Heart left ventricle (tissue), 16 donors: ENCODE results near the gene THBS4. TPM values are rescaled to one million over a fixed set of nuclear protein-coding genes. Genes with fewer than 3 reads are reported as not detected.

Experiments
- ATAC-seq, 4 donors: fragments of 200-7000 bp; cut with Tn5 transposase; one replicate each; pipeline ENCODE4 v1.9.1; 2020 to 2022; ENCODE audit warnings: moderate library complexity in 4 of 4, mild to moderate bottlenecking in 3 of 4, moderate number of reproducible peaks in 1 of 4
- DNase-seq, 5 donors: peaks; one replicate each; pipeline ENCODE4 v3.0.0-alpha.2; 2020
- H3K27ac ChIP-seq, 12 donors: fragments of 200-600 bp; sonication (generic) in 4 of 12; one replicate each; pipeline versions ENCODE4 v1.5.0 to v1.8.0; 2016 to 2022; ENCODE audit warnings: mild to moderate bottlenecking in 2 of 12
- H3K27me3 ChIP-seq, 9 donors: fragments of 200-600 bp; sonication (generic) in 2 of 9; one replicate each; pipeline versions ENCODE4 v1.5.1 to v1.8.0; 2016 to 2022; ENCODE audit warnings: mild to moderate bottlenecking in 3 of 9
- H3K36me3 ChIP-seq, 9 donors: fragments of 200-600 bp; sonication (generic) in 2 of 9; one replicate each; pipeline versions ENCODE4 v1.5.0 to v1.8.0; 2018 to 2022; ENCODE audit warnings: mild to moderate bottlenecking in 2 of 9
- H3K4me1 ChIP-seq, 12 donors: fragments of 200-600 bp; sonication (generic) in 4 of 12; one replicate each; pipeline versions ENCODE4 v1.5.0 to v1.8.0; 2016 to 2022; ENCODE audit warnings: mild to moderate bottlenecking in 3 of 12
- H3K4me3 ChIP-seq, 12 donors: fragments of 200-600 bp; sonication (generic) in 4 of 12; one replicate each; pipeline versions ENCODE4 v1.5.0 to v1.8.0; 2017 to 2022; ENCODE audit warnings: mild to moderate bottlenecking in 9 of 12, moderate library complexity in 4 of 12
- H3K9me3 ChIP-seq, 12 donors: fragments of 200-600 bp; sonication (generic) in 4 of 12; one replicate each; pipeline versions ENCODE4 v1.5.0 to v1.8.0; 2016 to 2022; ENCODE audit warnings: mild to moderate bottlenecking in 1 of 12
- POLR2A ChIP-seq, 2 donors: fragments of 450-650 bp; IDR thresholded peaks; one replicate each; pipeline ENCODE4 v1.6.1; 2017; ENCODE audit warnings: antibody characterized with exemption in 2 of 2, mild to moderate bottlenecking in 2 of 2, moderate library complexity in 2 of 2
- WGBS, 4 donors: extraction: QIAGEN DNeasy Blood & Tissue Kit in 2 of 4; methylation state at CpG; one replicate each; pipeline versions ENCODE4 v1.1.5 to v1.1.7; 2013 to 2018; 5-methylcytosine and 5-hydroxymethylcytosine counted together
- intact Hi-C, 10 donors: fragments of 100-400 bp; cut with DNase I; formaldehyde crosslinking; loops; one replicate each; pipeline versions ENCODE4 v1.11.1 to v1.14.2; 2022
- long read RNA-seq, 3 donors: library from polyadenylated mRNA; unstranded; transcript quantifications; one replicate each; pipeline ENCODE4 v2.0.0, GENCODE V29; 2020 to 2021
- polyA plus RNA-seq, 2 donors: library from polyadenylated mRNA; stranded (reverse); fragments of 200-250 nt; gene quantifications; one replicate each; pipeline ENCODE4 v1.2.3, GENCODE V29; 2013
- total RNA-seq, 9 donors: library from RNA; depleted of rRNA in 2 of 9; stranded (reverse); fragments of >200 nt in 2 of 9; fragmentation: NEBNext Ultra II Directional in 3 of 9; extraction: Animal tissue kit (Norgen Biotek cat#: 25700) in 3 of 9; gene quantifications; one replicate each; pipeline versions ENCODE4 v1.1.0 to v1.2.4, GENCODE V29; 2016 to 2023
- TF ChIP-seq, protein P1 (sequence below), 12 donors: fragments of 200-600 bp; sonication (generic) in 4 of 12; IDR thresholded peaks; one replicate each; pipeline versions ENCODE4 v1.5.0 to v1.8.0; 2018 to 2022; ENCODE audit warnings: antibody characterized with exemption in 12 of 12, mild to moderate bottlenecking in 5 of 12
- donor health status: ischemic (EF 13 %, LVEDD 7.1; RV severe dilation, severe dysfunction).
- donor health status: healthy with polysubstance abuse.
- donor health status: DM: no; HTN: yes; CAD: no.
- donor health status: DM: no; HTN: no; CAD: no.
- donor health status: ischemic (EF 25% LVEDD 6.9; RV normal size, moderate dysfunction).
- donor health status: ischemic (EF 25% LVEDD 5.7; RV mildly dilated, moderate dysfunction).
- donor health status: healthy.
- donor health status: DM: yes; HTN: yes; CAD: no.
- donor health status: ischemic (EF 35%, LVEDD 5.7; RV mildly dilated, moderate dysfunction).
- donor health status: nonischemic (EF 11% LVEDD 7.7; RV severe dilation, severe dysfunction).
- donor health status: DM: yes; HTN: yes; CAD: no.
- donor health status: PGD.
- donor health status: ischemic (EF 29% LVEDD 5.4; RV normal size, mild dysfunction).
- donor health status: nonischemic (EF 23%, LVEDD 6.1; RV moderate dilation, normal function).

THBS4 gene
- total RNA-seq (100 to 1,000 TPM in 4 of 9 donors, 10 to 100 TPM in 5; 46.1 to 266 (median 79.9) TPM), polyA plus RNA-seq (10 to 100 TPM; 38.6 to 46.2 TPM)
- long read RNA-seq, donor 1, transcript THBS4-201 (22 exons, 3,222 nt): major isoform, 138 of 200 reads
- long read RNA-seq, donor 1, partial matches to known transcripts: 49 of 200 reads
- long read RNA-seq, donor 1, other reads (novel, unspliced or antisense): 13 of 200 reads
- long read RNA-seq, donor 2, transcript THBS4-201 (22 exons, 3,222 nt): major isoform, 7 of 49 reads
- long read RNA-seq, donor 2, partial matches to known transcripts: 33 of 49 reads
- long read RNA-seq, donor 2, other reads (novel, unspliced or antisense): 9 of 49 reads
- long read RNA-seq, donor 3, transcript THBS4-201 (22 exons, 3,222 nt): major isoform, 103 of 152 reads
- long read RNA-seq, donor 3, partial matches to known transcripts: 31 of 152 reads
- long read RNA-seq, donor 3, other reads (novel, unspliced or antisense): 18 of 152 reads

DNA sequence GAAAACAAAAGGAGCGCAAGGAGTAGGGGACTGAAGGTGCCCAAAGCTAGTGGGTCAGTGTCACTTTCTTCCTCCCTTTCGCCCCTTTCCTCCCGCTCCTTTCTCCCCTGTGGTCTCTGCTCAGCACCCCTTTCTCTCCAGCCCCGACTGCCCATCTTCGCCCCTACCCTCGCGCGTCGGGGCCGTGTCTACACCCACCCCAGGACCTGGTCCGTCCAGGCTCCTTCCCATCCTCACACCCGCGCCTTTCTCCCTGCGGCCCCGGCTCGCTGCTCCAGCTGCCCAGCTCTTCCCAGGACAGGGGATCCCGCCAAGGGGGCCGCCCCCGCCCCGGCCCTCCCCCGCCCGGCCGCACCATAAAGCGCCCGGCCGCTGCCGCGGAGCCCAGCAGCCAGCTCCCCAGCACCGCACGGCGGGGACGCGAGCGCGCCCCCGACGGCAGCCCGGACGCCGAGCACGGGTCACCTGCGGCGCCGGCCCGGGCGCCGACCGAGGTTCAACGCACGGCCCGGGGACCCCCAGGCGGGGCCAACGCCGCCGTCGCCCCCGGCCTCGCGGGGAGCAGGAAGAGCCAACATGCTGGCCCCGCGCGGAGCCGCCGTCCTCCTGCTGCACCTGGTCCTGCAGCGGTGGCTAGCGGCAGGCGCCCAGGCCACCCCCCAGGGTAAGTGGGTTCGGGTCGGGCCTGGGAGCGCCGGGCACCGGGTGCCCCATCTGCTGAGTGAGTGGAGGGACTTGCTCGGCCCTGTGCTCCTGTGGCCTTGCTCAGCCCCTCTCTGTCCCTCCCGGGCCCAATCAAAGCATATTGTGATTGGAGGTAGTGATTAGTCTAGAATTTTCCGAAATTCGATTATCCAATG is at the start of gene THBS4:
Gene THBS4, plus strand, starts transcription at position 387 of the 860 bp plus-strand sequence. Its CDS starts 190 bp downstream, at position 577.
- WGBS, 4 donors: 5 to 15% (median 7%) methylated on average over 26 to 76 of the region's 76 CpGs
- H3K27ac ChIP-seq: peak within 1 kb of the TSS in 11 of 12 donors; percentile 20 to 84 (median 52)
- H3K4me3 ChIP-seq: peak within 1 kb of the TSS in 11 of 12 donors; percentile 28 to 65 (median 59)
- no peaks in the 10 kb centered on the region for H3K36me3 ChIP-seq
- ATAC-seq (peak in 3 of 4 donors; percentile 54 to 81 (median 78)), DNase-seq (peak in 4 of 5 donors; percentile 32 to 64 (median 36))
- intact Hi-C loops: no loop called here
- H3K27me3 ChIP-seq: peaks cover 0 to 46% (median 20%) of the 10 kb centered on the region in 9 donors
- H3K9me3 ChIP-seq: no peaks in the 10 kb centered on the region
- peaks cover 0 to 12% (median 0%) of the 10 kb centered on the region in 12 donors for H3K4me1 ChIP-seq
- TF ChIP-seq, protein P1, sequence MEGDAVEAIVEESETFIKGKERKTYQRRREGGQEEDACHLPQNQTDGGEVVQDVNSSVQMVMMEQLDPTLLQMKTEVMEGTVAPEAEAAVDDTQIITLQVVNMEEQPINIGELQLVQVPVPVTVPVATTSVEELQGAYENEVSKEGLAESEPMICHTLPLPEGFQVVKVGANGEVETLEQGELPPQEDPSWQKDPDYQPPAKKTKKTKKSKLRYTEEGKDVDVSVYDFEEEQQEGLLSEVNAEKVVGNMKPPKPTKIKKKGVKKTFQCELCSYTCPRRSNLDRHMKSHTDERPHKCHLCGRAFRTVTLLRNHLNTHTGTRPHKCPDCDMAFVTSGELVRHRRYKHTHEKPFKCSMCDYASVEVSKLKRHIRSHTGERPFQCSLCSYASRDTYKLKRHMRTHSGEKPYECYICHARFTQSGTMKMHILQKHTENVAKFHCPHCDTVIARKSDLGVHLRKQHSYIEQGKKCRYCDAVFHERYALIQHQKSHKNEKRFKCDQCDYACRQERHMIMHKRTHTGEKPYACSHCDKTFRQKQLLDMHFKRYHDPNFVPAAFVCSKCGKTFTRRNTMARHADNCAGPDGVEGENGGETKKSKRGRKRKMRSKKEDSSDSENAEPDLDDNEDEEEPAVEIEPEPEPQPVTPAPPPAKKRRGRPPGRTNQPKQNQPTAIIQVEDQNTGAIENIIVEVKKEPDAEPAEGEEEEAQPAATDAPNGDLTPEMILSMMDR (IDR thresholded peaks at IDR 0.05): no peak
- TF ChIP-seq POLR2A (IDR thresholded peaks at IDR 0.05): no peak

DNA sequence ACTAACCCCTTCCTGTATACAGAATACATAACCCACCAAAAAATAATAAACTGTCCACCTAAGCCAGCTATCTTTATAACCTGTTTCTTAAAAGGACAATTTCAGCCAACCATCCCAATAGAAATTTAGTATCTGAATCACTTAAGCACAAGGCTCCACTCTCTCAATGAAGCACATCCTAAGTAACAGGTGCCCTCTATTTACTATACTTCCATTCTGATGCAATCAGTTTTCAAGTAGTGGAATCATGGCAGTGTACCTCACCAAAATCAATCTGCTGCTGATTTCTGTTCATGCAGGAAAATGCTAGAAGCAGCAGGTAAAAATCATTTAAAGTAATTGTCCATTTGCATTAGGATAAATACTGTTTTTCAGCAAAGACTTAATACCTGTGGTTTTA is 48.9 kb upstream of the THBS4 start:
- Histone ChIP-seq H3K4me3 (no peak overlapping the region), H3K4me1 (peaks cover 0 to 22% (median 6%) of the 10 kb centered on the region in 12 donors), H3K9me3 (no peaks in the 10 kb centered on the region), H3K36me3 (peaks cover 0 to 82% (median 70%) of the 10 kb centered on the region in 9 donors), H3K27ac (no peak overlapping the region), H3K27me3 (no peaks in the 10 kb centered on the region)
- DNase-seq: no peak
- no peak for TF ChIP-seq POLR2A (IDR thresholded peaks at IDR 0.05)
- TF ChIP-seq, protein P1 (IDR thresholded peaks at IDR 0.05): no peak
- intact Hi-C loops: loop anchor here in 1 of 10 donors (10.0 kb wide), 1 partner anchor 111 kb away; no protein-coding TSS in a partner anchor
- no peak for ATAC-seq

DNA sequence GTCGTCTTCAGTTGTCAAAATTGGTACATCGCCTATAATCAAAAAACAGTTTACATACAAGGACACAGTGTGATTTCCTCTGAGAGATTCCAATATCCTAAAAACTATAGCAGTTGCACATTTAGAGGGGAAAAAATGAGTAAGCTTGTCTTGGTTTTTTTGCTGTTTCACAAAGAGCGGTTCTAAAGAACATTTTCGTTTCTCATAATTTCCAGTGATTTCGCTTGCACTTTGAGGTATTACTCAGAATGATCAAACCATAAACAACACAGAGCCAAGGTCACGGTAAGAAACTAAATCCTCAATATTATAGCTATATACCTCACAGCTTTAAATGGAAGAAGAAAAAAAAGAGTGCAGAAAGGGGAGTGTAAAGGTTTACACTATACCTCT is 44.9 kb upstream of the THBS4 start:
- peak overlapping the region in 7 of 12 donors; percentile 63 to 86 (median 80) for H3K27ac ChIP-seq
- no peaks in the 10 kb centered on the region for H3K9me3 ChIP-seq
- 68 to 72% (median 70%) methylated on average over 6 of the region's 6 CpGs for WGBS, 4 donors
- ATAC-seq: peak in 1 of 4 donors; percentile 10
- H3K36me3 ChIP-seq: peaks cover 0 to 42% (median 36%) of the 10 kb centered on the region in 9 donors
- H3K4me1 ChIP-seq: peaks cover 0 to 27% (median 12%) of the 10 kb centered on the region in 12 donors
- no peak for DNase-seq
- no peaks in the 10 kb centered on the region for H3K27me3 ChIP-seq
- intact Hi-C loops: loop anchor here in 1 of 10 donors (5.0 kb wide), 1 partner anchor 92 kb away; no protein-coding TSS in a partner anchor
- H3K4me3 ChIP-seq: peak overlapping the region in 11 of 12 donors; percentile 70 to 99 (median 82)
- TF ChIP-seq POLR2A (IDR thresholded peaks at IDR 0.05): no peak
- TF ChIP-seq, protein P1 (IDR thresholded peaks at IDR 0.05): no peak
